ENCODE measurements around the gene CCT4.

- no peak for TF ChIP-seq CTCF (conservative IDR thresholded peaks at IDR 0.05)
- TF ChIP-seq ZFX (IDR thresholded peaks at IDR 0.05) = no peak
These were observed 53.6 kb downstream of the CCT4 start for GRCh38 chr2:61834893-61835292.

Measured in C4-2B (cell line).